Left ventricle myocardium superior (tissue), 1 donor: ENCODE measurements around the gene STARD13. TPM values are rescaled to one million over a fixed set of nuclear protein-coding genes. Genes with fewer than 3 reads are reported as not detected.

Source experiments
- ATAC-seq: fragments of 200-7000 bp; cut with Tn5 transposase; one replicate; pipeline ENCODE4 v1.9.1; 2020; ENCODE audit warnings: mild to moderate bottlenecking, moderate library complexity
- DNase-seq: peaks from one replicate; pipeline ENCODE4 v3.0.0-alpha.2; 2020
- intact Hi-C: fragments of 100-400 bp; cut with micrococcal nuclease; formaldehyde crosslinking; loops from one replicate; pipeline ENCODE4 v1.11.0; 2022
- total RNA-seq: library from RNA; stranded (reverse); fragmentation: NEBNext Ultra II Directional; extraction: Animal tissue kit (Norgen Biotek cat#: 25700); gene quantifications from one replicate; pipeline ENCODE4 v1.2.1, GENCODE V29; 2021
- donor health status: DM: no; HTN: yes; CAD: no; lungs with severe emphysema.

STARD13 gene
- total RNA-seq, 1 donor from 2014 or later = 41.1 TPM

DNA sequence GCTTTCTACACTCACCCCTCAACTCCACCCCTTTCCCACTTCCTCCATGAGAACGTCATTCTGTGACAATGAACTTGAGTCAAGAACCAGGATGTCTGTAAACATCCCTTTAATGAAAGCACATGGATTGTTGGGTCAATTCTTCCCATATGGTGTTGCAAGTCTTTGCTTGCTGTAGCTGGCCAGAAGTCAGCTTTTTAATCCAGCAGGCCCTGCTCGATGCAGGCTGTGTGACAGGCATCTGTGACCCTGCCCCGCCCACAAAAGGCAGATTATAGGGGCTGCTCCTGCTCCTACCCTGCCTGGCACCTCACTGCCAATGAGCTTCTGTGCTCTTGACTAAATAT, 78.0 kb downstream of the STARD13 start:
- ATAC-seq (peak; percentile 19), DNase-seq (no peak)
- intact Hi-C loops = no loop called here

- DNase-seq (no peak), ATAC-seq (no peak)
- intact Hi-C loops = no loop called here
Measured at GRCh38 chr13:33206945-33207614, 78.5 kb downstream of the STARD13 start.

DNA sequence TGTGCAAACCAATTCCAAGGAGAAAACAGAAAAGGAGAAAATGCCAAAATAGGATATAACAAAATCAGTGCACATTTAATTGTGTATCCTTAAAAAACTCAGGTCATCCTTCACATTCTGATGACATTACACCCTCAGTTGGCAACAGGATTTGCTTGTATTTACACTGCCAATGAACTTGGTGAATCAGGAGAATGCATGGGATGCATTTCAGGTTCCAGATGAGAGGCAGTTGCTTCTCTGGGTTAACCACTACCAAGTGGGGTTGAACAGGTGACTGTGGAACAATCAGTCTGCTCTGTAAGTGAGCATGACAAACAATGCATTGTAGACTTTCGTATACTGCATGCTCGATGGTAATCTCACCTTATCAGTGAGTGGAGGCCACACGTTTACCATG, 79.1 kb downstream of the STARD13 start:
- DNase-seq (no peak), ATAC-seq (no peak)
- intact Hi-C loops = no loop called here

- DNase-seq (no peak), ATAC-seq (peak; percentile 26)
- intact Hi-C loops = no loop called here
Measured at GRCh38 chr13:33205804-33206221, 79.7 kb downstream of the STARD13 start.

- no peak for DNase-seq
- intact Hi-C loops = no loop called here
- ATAC-seq = no peak
Measured at GRCh38 chr13:33205224-33205623, 80.3 kb downstream of the STARD13 start.

DNA sequence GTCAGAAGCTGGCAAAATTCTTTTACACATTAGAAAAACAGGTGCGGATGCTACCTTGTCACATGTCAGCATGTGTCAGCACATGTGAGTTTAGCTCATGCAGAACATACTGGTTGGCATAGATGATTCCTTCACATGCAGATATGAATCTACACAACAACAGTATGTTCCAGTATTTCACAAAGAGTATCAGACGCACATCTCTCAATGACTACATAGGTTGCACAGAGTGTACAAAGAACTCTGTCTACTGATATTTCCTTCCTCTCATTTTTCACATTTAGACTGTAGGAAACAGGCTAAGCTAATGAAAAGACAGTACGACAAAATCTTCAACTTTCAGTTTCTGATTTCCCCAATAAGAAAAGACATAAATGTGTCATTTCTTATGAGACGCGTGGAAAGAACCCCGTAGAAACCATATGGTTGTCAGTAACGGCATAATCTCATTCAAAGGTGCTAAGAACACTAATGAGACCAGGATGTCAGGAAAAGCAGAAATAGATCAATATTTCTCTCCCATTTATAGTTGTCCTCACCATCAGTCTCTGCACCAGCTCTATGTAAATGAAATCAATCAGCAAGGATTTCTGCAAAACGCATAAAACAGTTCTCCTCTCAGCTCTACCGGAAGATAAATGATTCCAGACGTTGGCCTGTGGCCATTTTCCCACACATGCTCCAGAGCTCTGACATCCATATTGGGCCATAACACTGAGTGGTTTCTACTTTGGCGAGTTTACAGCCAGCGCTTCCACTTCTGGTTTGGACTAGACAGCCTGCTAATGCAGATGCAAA, 81.2 kb downstream of the STARD13 start:
- DNase-seq (peak; percentile 71), ATAC-seq (peak; percentile 83)
- intact Hi-C loops = no loop called here

- intact Hi-C loops = no loop called here
- no peak for DNase-seq
Measured at GRCh38 chr13:33202644-33203169, 82.8 kb downstream of the STARD13 start.

DNA sequence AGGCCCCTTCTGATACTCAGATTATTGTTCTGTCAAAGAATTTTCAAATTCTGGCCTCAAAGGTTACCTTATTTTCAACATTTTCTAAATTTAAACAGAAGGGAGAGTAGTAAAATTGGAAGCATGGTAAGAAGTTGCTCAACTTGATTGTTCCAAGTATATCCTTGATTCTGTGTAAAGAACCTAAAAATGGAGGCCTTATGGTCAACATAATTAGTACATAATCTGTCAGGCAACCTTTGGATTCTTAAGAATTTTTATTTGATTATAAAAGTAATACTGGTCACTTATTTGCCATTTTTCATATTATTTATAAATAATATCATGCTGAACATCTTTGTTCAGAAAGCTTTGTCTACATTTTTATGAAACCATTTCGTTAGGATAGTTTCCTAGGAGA, 83.9 kb downstream of the STARD13 start:
- ATAC-seq (no peak), DNase-seq (no peak)
- intact Hi-C loops = no loop called here

More at GRCh38 chr13:33202644-33203169, 82.8 kb downstream of the STARD13 start:
- ATAC-seq = no peak

DNA sequence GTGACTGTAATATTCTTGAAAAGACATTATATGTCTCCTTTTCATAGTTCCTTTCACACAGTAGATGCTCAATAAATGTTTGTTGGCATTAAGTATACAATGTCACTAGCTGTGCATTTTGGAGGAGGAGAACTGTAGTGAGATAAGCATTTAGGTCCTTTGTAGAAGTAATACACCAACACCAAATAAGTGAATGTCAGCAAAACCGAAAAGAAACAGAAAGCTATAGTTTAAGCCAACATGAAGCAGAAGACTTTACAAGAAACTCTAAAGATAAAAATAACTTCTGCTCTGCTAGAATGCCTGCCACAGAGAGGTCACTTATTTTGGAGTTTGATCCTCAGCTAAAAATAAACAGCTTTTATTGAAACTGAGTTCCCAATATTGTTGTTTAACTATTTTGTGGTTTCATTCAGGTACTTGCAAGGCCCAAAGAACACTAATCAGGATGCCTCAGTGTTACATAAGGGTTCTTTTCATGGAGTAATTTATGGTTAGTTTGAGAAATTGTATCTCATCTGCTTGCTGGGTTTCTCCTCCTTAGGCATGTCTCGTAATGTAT, 86.2 kb downstream of the STARD13 start:
- DNase-seq = no peak
- intact Hi-C loops = no loop called here
- ATAC-seq = no peak

- intact Hi-C loops = no loop called here
- DNase-seq (peak; percentile 40), ATAC-seq (peak; percentile 5)
Measured at GRCh38 chr13:33197541-33197971, 88.0 kb downstream of the STARD13 start.

DNA sequence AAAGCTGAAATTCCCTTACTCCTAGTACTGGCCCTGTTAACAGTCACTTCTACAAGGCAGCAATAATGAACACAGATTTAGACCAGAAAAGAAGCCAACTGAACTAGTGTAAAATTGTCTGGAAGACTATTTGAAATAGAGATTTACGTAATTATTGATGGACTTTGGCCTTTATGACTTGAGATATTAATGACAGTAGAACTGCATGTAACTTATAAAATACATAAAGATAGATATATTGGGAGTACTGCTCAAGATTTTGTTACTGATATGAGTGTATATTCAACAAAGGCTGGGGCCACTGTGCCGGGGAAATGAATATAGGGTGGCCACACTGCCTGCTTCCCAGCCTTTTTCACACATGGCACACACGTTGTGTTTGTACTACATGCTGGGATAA, 88.8 kb downstream of the STARD13 start:
- DNase-seq = no peak
- intact Hi-C loops = no loop called here
- no peak for ATAC-seq

GRCh38 chr13:33195693-33196464, 89.7 kb downstream of the STARD13 start:
- intact Hi-C loops = no loop called here
- DNase-seq (no peak), ATAC-seq (no peak)

GRCh38 chr13:33194820-33195692, 90.5 kb downstream of the STARD13 start:
- DNase-seq (no peak), ATAC-seq (peak; percentile 69)
- intact Hi-C loops = no loop called here

GRCh38 chr13:33193428-33193974, 92.1 kb downstream of the STARD13 start:
- no peak for ATAC-seq
- intact Hi-C loops = no loop called here
- DNase-seq = no peak

DNA sequence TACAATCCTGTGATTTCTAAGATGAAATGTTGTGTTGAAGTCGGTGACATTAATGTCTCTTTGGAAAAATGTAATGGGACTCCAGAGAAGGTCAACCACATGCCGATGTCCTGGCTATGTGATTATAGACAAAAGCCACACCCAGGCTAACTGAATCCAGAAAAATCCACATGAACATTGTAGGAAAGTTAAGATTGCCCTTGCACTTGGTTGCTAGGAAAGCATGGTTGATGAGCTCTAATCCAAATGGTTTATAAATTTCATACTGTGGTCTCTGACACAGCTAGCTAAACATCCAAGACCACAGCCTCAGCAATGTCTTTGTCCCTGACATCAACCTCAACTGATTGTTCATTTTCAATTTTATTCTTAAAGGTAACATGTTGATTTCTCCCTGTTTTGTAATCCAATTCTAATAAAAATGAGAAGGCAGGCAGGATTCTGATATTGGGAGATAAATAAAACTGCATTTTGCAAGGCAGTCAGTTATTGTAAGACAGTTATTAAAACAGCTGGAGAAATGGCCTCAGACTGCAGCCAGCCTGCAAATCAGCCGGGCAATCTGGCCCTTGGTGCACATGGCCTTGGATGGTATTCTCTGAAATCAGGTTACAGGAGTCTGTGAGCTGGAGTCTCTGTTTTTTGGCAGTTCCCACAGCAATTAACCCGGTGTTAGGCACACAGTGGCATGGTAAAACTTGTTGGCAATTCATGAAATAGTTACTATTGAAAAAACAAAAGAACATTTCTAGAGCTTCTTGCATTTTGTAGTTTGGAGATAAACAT, 93.9 kb downstream of the STARD13 start:
- DNase-seq = no peak
- intact Hi-C loops = no loop called here
- no peak for ATAC-seq

DNA sequence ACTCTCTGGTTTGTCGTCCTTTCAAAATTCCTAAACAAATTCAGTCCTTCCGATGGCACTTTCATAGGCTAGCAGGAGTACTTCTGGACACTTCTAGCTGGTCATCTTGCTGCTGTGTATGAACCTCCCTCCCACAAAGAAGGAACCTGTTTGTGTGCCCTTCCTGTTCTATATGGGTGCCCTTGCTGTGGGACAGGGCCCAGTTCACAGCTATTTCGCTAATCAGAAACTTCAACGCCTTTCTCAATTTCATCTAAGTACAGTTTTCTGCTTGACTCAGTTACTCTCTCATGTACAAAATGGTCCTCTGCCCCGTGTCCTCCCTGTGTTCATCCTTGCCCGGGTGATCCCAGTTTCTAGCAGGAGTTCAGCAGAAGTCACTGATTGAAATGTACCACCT, 96.1 kb downstream of the STARD13 start:
- DNase-seq (no peak), ATAC-seq (no peak)
- intact Hi-C loops = no loop called here

- DNase-seq (no peak), ATAC-seq (no peak)
Measured at GRCh38 chr13:33188093-33188882, 97.3 kb downstream of the STARD13 start.

More at GRCh38 chr13:33188093-33188882, 97.3 kb downstream of the STARD13 start:
- intact Hi-C loops = no loop called here
